Ovary (tissue), 3 donors: Measurements from ENCODE around the gene SORBS1.

Experiments
- CTCF ChIP-seq, 3 donors: fragments of 450-650 bp in 2 of 3; fragments of 200-600 bp in 1 of 3; IDR thresholded peaks; one replicate each; pipeline versions ENCODE4 v1.5.1 to v1.8.0; 2016 to 2022; ENCODE audit warnings: antibody characterized with exemption in 3 of 3, mild to moderate bottlenecking in 1 of 3
- EP300 ChIP-seq: sonication (generic); formaldehyde crosslinking; IDR thresholded peaks from one replicate; pipeline ENCODE4 v1.6.1; 2017; ENCODE audit warnings: antibody characterized with exemption
- POLR2A ChIP-seq: fragments of 450-650 bp; IDR thresholded peaks from one replicate; pipeline ENCODE4 v1.6.1; 2017; ENCODE audit warnings: antibody characterized with exemption, mild to moderate bottlenecking, moderate library complexity
- donor health status: DM: no; HTN: no; CAD: no.

DNA sequence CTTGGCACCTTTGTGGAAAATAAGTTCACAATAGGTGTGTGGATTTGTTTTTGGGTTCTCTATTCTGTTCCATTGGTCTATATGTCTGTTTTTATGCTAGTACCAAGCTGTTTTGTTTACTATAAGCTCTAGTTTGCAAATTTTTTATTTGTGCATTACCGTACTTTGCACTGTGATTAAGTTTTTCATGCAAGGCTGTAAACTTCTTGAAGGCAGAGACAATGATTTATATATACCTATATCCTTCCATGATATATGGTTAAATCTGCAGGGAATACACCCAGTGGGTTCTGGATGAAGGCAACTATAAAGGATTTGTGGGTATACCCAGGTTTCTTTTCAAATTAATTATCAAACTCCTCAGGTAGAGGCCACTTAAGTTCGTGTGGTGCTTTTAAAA lies 178.6 kb downstream of the SORBS1 start:
- TF ChIP-seq POLR2A (no peak), CTCF (IDR thresholded peaks at IDR 0.05) (no peak), EP300 (no peak)
